Fibroblast of gingiva (primary cell): Measurements from ENCODE around the gene USP6NL.

Experiments used
- DNase-seq: peaks from one replicate; pipeline ENCODE4 v3.0.0-alpha.2; 2011; ENCODE audit warnings: low read depth

USP6NL gene

DNA sequence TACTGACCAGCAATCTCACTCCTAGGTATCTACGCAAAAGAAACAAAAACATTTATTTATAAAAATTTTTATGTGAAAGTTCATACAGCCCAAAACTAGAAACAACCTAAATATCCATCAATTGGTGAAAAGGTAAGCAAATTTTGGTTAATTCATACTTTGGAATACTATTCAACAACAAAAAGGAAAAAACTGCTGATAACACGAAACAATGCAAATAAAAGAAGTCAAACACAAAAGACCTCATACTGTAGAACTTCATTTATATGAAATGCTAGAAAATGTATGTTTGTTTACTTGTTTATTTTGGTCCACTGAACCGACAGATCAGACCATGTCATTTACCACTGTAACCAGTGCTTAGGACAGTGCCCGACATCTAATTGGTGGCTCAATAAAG, 60.3 kb downstream of the USP6NL start:
- DNase-seq, result no peak

DNA sequence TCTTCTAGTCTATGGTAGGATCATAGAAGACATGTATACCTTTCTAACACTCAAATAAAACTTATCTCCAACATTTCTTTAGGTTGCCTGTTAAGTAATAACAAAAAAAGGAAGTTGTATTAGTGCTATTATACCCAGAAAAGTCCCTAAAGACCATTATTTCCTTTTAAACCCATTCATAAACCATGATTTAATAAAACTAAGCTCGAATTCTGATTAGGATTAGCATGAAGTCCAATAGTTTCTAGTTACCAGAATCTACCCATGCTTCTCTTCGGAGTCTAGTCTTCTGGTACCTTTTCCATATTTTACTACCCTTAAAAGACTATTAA, 62.7 kb downstream of the USP6NL start:
- no peak for DNase-seq

DNA sequence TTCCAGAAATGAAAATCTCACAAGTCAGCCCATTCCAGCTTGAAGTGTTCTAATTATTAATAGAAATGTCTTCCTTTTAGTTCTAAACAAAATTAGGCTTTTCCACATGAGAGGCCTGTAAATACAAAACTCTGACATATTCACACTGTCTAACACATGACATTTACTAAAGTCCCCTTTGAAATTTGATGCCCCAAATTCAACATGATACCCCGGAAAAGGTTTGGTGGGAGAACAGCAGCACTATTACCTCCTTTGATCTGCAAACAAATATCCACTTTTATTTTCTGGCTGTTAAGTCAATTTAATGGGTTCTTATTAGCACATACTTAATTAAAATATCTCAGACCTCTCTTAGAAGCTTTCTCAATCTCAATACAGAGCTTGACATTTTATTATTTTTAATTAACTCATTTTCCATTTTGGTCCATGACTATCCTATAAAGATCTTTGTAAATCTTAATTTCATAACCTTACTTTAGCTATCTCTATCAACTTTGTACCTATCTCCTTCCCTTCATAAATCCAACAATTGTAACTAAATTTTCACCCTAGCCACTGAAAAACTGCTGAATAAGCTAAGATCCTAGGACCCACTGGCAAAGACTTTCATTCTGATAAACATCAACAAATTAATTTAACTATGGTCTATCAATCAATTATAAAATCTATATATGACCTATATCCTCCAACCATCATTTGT, 63.2 kb downstream of the USP6NL start:
- no peak for DNase-seq

DNA sequence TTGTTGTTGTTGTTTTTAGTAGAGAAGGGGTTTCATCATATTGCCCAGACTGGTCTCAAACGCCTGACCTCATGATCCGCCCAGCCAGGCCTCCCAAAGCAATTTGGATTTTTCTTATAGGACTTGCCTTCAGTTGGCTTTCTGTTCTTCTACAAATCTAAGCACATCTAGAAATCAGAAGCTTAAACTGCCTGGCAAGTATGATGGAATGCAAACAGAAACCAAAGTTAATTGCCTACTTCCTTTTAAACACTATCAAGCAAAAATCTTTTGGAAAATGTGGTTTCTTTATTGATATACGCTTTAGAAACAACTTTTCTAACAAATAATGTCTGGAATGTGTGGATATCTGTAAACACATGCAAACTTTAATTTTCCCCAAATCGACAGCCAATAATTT, 64.9 kb downstream of the USP6NL start:
- DNase-seq, result peak; percentile 41

DNA sequence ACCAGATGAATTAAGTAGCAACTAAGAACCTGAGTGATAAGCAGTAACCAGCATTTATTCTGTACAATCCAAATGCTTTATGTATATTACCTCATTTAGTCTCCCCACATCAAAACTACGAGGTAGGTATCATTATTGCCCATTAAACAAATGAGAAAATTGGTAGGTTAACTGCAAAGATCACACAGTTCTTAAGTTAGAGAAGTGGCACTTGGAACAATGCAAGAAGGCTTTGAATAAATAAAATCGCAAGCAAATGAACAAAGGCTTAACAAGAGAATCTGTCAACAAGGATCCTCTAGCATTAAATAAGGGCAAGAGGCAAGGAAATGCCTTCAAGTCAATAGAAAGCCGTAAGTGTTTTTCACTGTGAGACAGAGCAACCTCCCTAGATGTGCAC, 70.2 kb downstream of the USP6NL start:
- DNase-seq, result no peak

DNA sequence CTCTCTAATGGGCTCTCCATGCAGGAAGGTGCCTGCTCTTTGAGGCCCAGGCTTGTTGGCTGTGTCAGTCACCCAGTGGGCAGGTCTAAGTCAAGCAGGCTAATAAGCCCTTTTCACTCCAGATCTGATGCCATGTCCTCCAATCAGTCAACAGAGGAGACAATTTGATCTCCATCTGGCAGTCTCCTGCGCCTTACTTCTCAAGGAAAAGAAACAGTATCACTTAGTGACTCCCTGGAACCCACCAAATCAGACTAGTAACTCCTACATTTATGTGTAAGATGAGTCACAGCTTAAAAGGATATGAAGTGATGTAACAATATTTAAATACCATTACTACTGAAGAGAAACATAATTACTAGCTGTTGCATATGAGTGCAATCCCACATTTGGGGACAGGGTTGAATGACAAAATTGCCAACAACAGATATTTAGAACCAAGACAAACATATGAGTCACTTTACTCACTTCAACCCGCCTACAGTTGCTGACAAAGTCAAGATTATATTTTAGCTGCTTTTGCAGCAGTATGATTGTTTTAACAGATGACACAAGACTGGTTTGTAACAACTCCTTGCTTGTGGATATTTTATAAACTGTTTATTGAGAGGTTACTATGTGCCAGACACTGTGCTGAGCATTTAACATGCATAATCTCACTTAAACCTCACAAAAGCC, 72.1 kb downstream of the USP6NL start:
- peak; percentile 62 for DNase-seq

DNA sequence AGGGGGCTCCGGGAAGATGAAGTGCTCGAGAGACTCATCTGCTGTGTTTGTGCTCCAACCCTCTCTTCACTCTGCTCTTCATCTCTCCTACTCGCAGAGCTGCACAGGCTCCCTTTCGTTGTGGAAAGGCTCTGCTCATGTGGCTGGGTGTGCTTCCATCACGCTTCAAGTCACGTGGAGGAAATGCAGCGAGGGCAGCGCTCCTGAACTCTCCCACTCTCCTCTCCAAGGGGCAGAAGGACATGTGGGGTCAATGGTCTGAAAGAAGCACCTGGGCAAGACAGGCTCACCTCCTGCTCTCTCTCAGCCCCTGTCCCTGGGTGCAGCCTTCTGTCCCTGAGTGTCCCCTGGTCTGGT, 72.6 kb downstream of the USP6NL start:
- no peak for DNase-seq

DNA sequence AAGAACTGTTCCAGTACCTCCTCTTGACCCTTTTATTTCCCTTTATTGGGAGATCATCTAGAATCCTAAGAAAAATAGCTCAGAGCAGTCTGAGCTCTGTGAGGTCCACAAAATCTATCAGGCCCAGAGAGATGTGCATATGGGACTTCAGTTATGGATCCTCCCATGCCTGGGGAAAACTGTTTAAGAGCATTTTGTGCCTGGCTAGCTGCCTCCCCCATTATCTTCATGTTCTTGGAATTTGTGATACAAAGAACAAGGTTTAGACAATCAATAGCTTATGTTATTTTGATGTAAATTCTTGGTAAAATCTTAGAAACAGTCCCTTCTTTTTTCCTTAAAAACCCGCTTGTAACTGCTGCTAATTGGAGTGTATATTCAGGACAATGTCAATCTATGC, 75.2 kb downstream of the USP6NL start:
- no peak for DNase-seq

DNA sequence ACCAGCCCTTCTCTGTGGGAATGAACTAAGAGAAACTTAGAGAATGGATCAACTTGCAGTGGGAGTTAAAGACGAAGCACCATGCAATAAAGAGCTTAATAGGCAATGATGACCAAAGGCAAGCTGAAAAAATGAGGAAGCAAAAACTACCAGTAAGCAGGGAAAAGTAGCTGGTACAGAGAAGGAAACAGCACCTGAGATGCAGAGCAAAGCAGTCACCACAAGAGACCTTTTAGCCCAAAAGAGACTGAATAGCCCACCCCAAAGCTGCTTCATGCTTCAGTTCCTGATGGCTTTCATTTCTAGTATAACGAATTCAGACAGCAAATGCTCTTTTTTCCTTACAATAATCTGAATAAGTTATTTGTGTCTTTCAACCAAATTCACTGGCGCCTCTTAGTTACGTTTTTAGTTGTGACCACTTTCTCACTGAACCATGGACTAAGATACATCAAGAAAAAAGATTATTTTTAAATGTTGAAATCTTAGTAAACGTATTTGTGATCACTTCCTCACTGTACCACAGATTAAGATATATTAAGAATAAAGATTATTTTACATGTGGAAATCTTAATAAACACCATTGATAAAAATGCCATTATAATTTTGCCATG, 76.0 kb downstream of the USP6NL start:
- no peak for DNase-seq

DNA sequence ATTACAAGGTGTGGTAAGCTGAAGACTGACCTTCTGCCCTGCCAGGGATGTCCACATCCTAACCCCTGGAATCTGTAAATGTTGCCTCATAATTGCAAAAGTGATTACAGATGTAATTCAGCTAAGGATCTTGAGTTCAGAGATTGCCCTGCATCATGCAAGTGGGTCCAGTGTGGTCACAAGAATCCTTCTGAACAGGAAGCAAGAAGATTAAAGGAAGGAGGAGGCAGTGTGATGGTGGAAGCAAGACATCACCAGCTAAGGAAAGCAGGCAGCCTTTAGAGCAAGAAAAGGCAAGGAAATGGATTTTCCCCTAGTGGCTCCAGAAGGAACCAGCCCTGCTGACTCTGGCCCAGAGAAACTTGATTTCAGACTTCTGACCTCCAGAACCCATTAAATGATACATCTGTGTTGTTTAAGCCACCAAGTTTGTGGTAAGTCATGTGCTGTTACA, 78.1 kb downstream of the USP6NL start:
- peak; percentile 71 for DNase-seq

DNA sequence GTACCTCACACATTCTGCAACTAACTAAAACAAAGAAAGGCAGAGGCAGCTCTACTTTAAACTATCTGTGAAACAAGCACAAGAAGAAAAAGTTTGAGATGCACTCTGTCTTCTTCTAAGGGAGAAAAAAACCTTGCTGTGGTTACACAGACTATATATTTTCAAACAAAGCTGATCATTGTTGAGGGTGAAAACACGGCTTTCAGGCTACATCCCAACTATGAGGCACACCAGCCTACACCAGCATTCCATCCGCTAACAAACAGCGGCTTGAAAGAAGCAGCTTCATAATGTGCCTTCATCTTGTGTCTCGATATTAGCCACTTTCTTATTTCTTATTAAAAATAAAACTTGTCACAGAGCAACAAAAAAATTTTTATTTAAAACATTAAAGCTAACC, 79.1 kb downstream of the USP6NL start:
- no peak for DNase-seq

DNA sequence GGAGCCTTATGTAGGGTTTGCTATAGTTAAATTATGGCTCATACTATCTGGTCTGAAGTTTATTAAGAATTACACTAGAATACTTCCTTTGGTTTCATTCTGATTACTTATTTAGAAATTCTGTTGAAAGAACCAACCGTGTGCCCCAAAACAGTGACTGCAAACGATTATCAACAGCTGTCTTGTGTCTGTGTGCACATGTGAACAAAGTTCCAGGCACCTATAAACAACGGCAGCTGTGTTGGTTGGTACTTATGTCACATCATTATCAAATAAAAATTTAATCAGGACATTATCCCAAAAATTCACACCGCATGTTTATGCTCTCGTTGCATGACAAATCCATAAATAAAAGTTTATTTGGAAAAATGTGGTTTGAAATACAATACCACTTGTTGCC, 80.6 kb downstream of the USP6NL start:
- DNase-seq, result no peak

DNA sequence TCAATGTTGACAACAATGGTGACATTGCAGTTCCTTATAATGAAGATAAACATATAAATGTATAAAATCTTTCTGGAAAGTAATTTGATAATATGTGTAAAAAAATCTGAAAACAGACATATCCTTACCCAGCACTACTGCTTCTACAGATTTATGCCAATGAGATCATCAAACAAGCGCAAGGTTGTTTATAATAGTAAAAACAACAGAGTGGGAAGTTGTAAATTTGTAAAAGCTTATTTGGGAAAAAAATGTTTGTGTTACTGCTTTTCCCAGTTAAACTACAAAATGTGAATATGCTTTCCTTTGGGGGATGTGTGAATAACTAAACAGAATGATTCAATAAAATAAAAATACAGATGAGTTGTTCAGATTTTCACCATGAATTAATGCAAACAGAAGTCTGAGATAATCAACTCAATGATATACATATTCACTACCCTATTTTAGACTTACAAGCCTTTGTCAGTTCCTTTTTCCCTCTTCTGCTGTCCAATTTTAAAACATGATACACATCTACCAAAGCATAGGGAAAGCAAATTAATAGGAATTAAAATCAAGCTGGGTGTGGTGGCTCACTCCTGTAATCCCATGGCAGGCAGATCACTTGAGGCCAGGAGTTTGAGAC, 82.1 kb downstream of the USP6NL start:
- DNase-seq, result no peak

DNA sequence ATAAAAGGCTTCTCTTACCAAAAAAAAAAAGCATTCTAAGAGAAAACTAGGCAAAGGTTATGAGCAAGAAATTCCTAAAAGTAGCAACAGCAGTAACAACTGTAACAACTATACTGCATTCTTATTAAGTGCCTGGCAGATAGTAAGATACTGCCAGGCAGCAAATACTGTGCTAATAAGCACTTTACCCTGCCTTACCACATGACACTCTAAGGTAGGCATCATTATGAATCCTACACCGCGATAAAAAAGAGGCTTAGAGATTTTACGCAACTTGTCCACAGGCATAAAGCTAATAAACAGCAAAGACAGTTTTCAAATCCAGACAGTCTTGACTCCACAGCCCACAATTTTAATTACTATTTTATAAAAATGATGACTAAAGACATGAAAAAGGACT, 83.2 kb downstream of the USP6NL start:
- no peak for DNase-seq

DNA sequence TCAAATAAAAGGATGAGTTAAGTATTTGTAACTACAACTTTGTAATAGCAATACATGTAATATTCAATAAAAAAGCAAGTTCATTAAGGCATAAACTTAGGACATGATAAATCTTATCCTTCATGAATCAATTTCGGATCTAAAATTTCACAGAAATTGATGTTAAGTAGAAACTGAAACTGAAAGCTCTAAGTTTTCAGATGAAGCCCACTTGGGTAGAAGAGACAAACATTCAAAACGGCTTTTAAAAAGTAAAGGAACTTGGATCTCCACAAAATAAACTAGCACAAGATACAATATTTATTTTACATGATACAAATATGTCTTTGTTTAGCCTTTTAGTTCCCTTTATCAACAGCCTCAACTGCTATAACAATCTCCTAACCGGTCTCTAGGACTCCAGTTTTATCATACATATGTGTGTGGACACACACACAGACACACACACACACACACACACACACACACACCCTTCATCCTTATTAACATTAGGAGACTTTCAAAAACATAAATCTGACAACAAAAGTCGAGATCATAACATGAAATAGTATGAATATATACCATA, 83.7 kb downstream of the USP6NL start:
- peak; percentile 23 for DNase-seq

DNA sequence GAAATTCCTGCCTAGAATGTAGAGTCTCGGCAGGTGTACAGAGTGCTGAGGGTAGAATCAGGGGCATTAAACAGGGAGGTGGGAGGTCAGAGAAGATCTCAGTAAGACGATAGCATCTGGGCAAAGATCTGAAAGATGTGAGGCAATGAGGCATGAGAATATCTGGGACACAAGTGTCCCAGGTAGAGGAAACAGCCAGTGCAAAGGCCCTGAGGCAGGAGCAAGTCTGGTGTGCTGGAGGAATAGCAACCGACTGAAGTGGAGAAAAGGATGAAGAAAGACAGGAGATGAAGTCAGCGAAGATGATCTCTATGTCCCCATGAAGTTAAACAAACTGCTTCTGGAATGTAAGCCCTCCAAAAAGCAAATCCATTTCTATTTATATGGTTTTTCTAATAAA, 84.4 kb downstream of the USP6NL start:
- DNase-seq, result no peak

DNA sequence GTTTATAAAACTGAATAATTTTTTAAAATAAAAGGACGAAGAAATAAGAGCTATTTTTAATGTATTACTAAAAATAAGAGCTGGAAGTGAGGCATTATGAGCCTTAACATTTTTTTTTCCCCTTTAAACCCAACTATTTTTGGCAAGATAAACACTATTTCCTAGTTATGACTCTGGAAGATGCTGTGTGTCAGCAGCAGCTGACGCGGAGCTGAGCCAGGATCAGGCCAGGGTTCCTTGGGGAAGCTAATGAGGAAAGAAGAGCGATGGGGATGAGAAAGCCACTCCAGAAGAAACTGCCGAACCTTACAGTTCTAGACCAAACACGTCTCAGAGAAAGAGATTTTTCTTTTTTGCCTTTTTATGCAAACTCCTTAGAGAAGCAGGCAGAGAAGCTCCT, 85.9 kb downstream of the USP6NL start:
- DNase-seq, result peak; percentile 21

DNA sequence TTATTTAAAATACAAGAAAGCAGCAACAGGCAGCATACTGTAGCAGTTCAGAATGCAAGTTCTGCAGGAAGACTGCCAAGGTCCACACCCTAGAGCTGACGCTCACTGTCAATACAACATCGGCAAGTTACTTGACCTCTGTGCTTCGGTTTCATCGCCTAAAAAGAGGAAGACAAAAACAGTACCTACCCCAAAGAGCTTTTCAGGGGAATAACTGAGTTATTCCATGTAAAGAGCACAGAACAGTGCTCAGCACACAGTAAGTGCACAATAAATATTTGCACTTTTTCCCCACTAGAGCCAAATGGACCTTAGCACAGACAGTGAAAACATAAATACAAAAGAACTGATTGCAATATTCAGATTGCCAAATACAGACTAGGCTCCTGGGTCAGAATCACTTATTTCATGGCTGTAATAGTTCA, 88.6 kb downstream of the USP6NL start:
- DNase-seq, result no peak

DNA sequence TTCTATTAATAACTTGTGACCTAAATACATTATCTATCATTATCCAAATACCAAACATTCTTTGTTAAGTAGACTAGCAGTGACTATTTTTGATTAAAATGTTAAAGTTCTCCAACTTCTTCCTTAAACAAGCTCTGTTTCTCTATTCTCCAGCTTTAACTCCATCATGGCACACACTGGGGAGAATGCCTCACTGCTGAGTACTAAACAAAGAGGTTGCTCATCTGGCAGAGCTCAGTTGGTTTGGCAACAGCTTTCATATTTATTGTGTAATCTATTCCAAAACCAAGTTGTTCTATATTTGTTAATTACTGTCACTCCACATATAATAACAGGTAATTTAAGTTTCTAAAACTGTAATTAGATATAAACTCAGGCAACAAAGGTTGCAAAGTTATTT, 89.6 kb downstream of the USP6NL start:
- DNase-seq, result peak; percentile 38

DNA sequence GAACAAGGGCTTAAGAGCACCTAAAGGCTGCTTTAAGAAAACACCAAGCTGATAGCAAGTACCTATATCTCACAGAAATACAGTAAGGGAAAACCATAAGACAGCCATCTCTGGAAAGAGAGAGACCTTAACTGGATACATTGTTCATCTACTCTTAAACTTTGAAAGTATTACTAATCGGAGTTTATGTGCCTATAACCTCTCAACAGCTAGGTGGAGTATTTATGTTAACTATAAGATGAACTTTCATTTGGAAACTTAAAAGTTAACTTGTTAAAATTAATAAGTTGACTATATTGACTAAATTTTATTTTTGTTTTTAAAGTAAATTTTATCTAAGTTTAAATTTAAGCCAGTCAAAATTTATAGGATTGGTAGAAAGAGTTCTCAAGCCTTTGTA, 90.6 kb downstream of the USP6NL start:
- DNase-seq, result no peak

DNA sequence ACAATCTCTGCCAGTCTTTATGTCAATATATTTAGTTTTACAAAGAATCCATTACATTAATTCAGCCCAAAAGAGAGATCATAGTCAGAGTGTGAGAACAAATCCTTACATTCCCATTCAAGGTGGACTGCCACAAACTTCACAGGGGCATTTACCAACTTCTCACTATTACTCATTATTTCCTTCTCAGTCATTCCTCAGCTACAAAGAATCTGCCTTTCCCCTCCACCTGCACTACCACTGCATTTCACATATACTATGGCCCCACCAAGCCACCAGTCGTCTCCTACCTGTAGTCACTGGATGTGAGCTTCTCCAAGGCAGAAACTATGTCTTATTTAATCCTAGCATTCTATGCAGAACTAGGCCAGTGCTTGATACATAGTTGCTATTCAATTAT, 94.3 kb downstream of the USP6NL start:
- DNase-seq, result no peak

DNA sequence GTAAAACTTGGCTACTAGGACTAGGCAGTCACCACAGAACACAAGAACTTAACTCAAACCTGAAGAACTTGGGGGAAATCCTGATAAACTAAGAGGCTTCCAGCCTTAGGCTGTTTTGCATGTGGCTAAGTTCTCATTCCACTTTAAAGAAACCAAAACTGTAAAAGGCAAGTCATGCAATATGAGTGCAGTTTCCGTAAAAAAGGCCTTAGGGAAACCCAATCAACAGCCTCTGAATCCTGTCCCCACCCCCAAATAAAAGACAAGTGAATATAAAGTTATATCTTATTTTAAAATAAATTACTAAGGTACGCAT, 95.1 kb downstream of the USP6NL start:
- DNase-seq, result no peak
